A673 (cell line): ENCODE measurements around the gene KRTAP5-7. TPM values are rescaled to one million over a fixed set of nuclear protein-coding genes. Genes with fewer than 3 reads are reported as not detected.
"Not testable (repeated sequence)": the region's sequence is repeated elsewhere in the genome, so short reads cannot be mapped to it uniquely, and the experiment has no call there.

ENCODE experiments used
- BruUV-seq: library from RNA; stranded (reverse); fragments of 400-500 nt; replicated peaks from 2 replicates; lab custom pipeline; 2021; lab: Mats Ljungman, UMichigan
- CTCF ChIA-PET: fragments of 300-600 bp; sonication (Branson Sonifier 250); formaldehyde crosslinking; loops from one replicate; lab custom pipeline; 2022; ENCODE audit warnings: antibody characterized with exemption; lab: Charles Lee
- POLR2A ChIA-PET: fragments of 300-600 bp; sonication (Branson Sonifier 250); formaldehyde crosslinking; loops from one replicate; lab custom pipeline; 2022; ENCODE audit warnings: antibody characterized with exemption; ENCODE audit not compliant: low non-redundant PET; lab: Charles Lee
- DNase-seq: peaks from one replicate; pipeline ENCODE4 v3.0.0-alpha.2; 2015; ENCODE audit warnings: low spot score
- H3K27ac ChIP-seq: fragments of 200-600 bp; sonication (generic); 2 replicates; pipeline ENCODE4 v1.5.1; 2016; ENCODE audit warnings: mixed run types, low read depth, mild to moderate bottlenecking, mixed read lengths, antibody characterized with exemption, low read length; ENCODE audit not compliant: poor library complexity, severe bottlenecking
- H3K27me3 ChIP-seq: fragments of 200-600 bp; sonication (generic); replicated peaks from 2 replicates; pipeline ENCODE4 v1.6.1; 2017; ENCODE audit warnings: mixed run types, low read depth, mild to moderate bottlenecking, mixed read lengths, antibody characterized with exemption, low read length; ENCODE audit not compliant: insufficient read depth, poor library complexity
- H3K36me3 ChIP-seq: fragments of 200-600 bp; sonication (generic); 2 replicates; pipeline ENCODE4 v1.6.1; 2016; ENCODE audit warnings: mixed run types, mild to moderate bottlenecking, mixed read lengths, antibody characterized with exemption, low read length; ENCODE audit not compliant: insufficient read depth, poor library complexity, severe bottlenecking
- H3K4me1 ChIP-seq: fragments of 200-600 bp; sonication (generic); 2 replicates; pipeline ENCODE4 v1.6.1; 2017; ENCODE audit warnings: mixed run types, mild to moderate bottlenecking, mixed read lengths, antibody characterized with exemption, low read length; ENCODE audit not compliant: insufficient read depth, poor library complexity, severe bottlenecking
- H3K4me3 ChIP-seq: fragments of 200-600 bp; sonication (generic); 2 replicates; pipeline ENCODE4 v1.5.1; 2016; ENCODE audit warnings: low read depth, mixed run types, mild to moderate bottlenecking, mixed read lengths, low read length; ENCODE audit not compliant: poor library complexity, severe bottlenecking
- H3K9me3 ChIP-seq: fragments of 200-600 bp; sonication (generic); 2 replicates; pipeline ENCODE4 v1.6.1; 2016; ENCODE audit warnings: mixed run types, low read depth, mild to moderate bottlenecking, mixed read lengths, antibody characterized with exemption, low read length; ENCODE audit not compliant: poor library complexity, severe bottlenecking
- CTCF ChIP-seq: fragments of 300-800, 200-600 bp; sonication (generic); conservative IDR thresholded peaks from 2 replicates; pipeline ENCODE4 v1.5.1; 2017; ENCODE audit warnings: low read depth, mild to moderate bottlenecking, antibody characterized with exemption, low read length, moderate library complexity, mixed read lengths
- EZH2 ChIP-seq: fragments of 200-600 bp; sonication (generic); IDR thresholded peaks from 2 replicates; pipeline ENCODE4 v1.6.1; 2017; ENCODE audit warnings: borderline replicate concordance, low read depth, mild to moderate bottlenecking, mixed read lengths, antibody characterized with exemption, low read length; ENCODE audit not compliant: poor library complexity, severe bottlenecking
- intact Hi-C: fragments of 100-400 bp; cut with micrococcal nuclease; formaldehyde crosslinking; loops from one replicate; pipeline ENCODE4 v1.10.0; 2022; ENCODE audit not compliant: unreplicated experiment
- total RNA-seq: library from RNA; stranded (reverse); gene quantifications from 2 replicates; pipeline ENCODE4 v1.2.3, GENCODE V29; 2021

The KRTAP5-7 gene
- total RNA-seq, 1 experiment from 2014 or later, result not detected

- POLR2A ChIA-PET, intact Hi-C loops, H3K27ac ChIP-seq, H3K27me3 ChIP-seq, BruUV-seq, CTCF ChIA-PET, H3K36me3 ChIP-seq, DNase-seq, H3K4me3 ChIP-seq, H3K4me1 ChIP-seq, H3K9me3 ChIP-seq: not testable (repeated sequence)
Observed at GRCh38 chr11:71540521-71541304, 13.6 kb downstream of the KRTAP5-7 start.

DNA sequence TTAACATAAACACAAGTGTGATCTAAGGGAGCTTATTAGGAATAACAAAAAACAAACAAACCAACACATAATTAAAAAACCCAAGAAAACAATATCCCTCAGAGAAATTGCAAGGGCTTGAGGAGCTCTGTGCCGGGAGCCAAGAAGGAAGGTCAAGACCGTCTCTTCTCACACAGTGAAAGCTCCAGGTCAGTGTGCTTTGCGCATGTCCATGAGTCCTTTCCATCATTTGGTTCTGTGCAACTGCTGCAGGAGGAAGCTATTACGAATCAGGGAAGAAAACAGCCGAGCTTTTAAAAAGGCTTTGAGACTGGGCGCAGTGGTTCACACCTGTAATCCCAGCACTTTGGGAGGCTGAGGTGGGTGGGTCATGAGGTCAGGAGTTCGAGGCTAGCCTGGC, 15.3 kb downstream of the KRTAP5-7 start:
- no TSS peak for BruUV-seq
- CTCF ChIA-PET, result interaction anchor here (0.6 kb wide), 1 partner anchor 260 kb away, joined by 6 read pairs; no protein-coding TSS in a partner anchor
- Histone ChIP-seq H3K27ac (no peak overlapping the region), H3K9me3 (no peaks in the 10 kb centered on the region), H3K4me3 (no peak overlapping the region), H3K36me3 (no peaks in the 10 kb centered on the region), H3K27me3 (no peaks in the 10 kb centered on the region), H3K4me1 (no peaks in the 10 kb centered on the region)
- POLR2A ChIA-PET, result no interaction called here
- TF ChIP-seq CTCF (no peak), EZH2 (no peak)
- intact Hi-C loops, result no loop called here
- DNase-seq, result no peak

DNA sequence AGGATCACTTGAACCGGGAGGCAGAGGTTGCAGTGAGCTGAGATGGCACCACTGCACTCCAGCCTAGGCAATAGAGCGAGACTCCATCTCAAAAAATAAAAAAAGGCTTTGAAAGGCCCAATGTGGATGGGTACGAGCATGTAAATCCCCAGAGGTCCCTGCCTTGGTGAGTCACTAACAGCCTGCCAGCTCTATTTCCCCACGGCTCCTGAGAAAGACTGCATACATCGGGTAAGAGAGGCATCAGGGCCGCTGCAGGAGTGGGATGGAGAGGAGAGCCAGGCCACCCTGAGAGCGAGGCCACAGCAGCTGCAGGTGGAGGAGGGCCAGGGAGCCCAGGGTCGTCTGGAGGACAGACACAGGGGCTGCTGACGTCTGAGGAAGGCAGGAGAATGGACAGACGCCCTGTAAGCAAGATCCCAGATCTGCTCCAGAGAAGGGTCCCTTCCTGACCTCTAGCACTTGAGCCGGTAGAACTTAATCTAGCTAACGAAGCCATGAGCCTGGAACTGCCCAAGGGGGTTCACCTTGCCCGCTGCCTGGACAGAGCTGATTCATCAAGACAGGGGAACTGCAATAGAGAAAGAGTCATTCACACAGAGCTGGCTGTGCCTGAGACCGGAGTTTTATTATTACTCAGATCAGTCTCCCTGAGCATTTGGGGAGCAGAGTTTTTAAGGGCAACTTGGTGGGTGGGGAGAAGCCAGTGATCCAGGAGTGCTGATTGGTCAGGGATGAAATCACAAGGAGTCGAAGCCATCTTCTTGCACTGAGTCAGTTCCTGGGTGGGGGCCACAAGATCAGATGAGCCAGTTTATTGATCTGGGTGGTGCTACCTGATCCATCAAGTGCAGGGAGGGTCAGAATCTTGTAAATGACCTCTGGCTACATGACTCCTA, 16.1 kb downstream of the KRTAP5-7 start:
- ChIA-PET POLR2A (no interaction called here), CTCF (no interaction called here)
- TF ChIP-seq CTCF (no peak), EZH2 (no peak)
- no TSS peak for BruUV-seq
- intact Hi-C loops, result no loop called here
- no peaks in the 10 kb centered on the region for H3K9me3 ChIP-seq
- DNase-seq, result no peak
- H3K4me3 ChIP-seq, result no peak overlapping the region
- no peaks in the 10 kb centered on the region for H3K4me1 ChIP-seq
- no peaks in the 10 kb centered on the region for H3K27me3 ChIP-seq
- H3K36me3 ChIP-seq, result no peaks in the 10 kb centered on the region
- H3K27ac ChIP-seq, result no peak overlapping the region
